Measurements from ENCODE around the gene TMEM212.

DNA sequence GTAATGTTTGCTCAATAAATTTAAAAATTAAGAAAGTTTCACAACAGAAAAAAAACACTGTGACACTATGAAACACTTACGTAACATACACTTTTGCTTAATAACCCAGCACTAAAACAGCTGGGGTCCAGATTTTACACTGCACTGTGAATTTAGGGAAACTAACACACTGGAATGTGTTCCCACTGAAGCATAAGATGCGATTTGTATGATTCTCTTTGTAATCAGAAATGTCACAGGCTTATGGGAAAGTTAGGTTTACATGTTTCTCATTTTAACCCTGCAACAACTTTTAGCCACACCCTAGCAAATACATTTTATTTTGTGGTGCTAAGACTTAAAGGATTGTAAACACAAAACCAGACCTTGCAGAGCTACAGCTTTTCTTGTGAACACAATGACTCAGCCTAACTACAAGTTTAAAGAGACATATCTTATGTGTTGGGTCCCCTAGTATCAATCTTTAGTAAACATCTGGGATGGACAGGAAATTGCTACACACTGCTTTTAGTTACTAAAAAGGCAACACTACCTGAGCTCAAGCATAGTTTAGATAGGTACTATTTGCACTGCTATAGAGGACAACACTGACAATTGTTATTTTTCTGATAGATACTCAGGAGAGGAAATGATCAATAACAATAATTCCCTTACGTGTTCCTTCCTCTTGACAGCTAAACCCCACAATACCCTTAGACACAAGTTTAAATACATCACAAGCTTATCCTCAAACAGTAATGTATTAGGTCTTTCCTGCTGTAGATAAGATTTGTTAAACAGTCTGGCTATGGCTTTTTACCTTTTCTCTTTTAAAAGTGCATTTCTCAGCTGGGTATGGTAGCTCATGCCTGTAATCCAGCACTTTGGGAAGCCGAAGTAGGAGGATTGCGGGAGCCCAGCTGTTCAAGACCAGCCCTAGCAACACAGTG is 36.7 kb upstream of the TMEM212 start:
- TF ChIP-seq, protein P1, sequence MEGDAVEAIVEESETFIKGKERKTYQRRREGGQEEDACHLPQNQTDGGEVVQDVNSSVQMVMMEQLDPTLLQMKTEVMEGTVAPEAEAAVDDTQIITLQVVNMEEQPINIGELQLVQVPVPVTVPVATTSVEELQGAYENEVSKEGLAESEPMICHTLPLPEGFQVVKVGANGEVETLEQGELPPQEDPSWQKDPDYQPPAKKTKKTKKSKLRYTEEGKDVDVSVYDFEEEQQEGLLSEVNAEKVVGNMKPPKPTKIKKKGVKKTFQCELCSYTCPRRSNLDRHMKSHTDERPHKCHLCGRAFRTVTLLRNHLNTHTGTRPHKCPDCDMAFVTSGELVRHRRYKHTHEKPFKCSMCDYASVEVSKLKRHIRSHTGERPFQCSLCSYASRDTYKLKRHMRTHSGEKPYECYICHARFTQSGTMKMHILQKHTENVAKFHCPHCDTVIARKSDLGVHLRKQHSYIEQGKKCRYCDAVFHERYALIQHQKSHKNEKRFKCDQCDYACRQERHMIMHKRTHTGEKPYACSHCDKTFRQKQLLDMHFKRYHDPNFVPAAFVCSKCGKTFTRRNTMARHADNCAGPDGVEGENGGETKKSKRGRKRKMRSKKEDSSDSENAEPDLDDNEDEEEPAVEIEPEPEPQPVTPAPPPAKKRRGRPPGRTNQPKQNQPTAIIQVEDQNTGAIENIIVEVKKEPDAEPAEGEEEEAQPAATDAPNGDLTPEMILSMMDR (IDR thresholded peaks at IDR 0.05), result no peak
- TF ChIP-seq POLR2A (IDR thresholded peaks at IDR 0.05), result no peak

All from right lobe of liver (tissue), 4 donors.